GM12891 (cell line): ENCODE results near the gene SEMA4F.

Source experiments
- POLR2A ChIP-seq: IDR thresholded peaks from 2 replicates; pipeline ENCODE4 v1.6.1; 2011; ENCODE audit warnings: low read depth, low read length, control low read depth
- TAF1 ChIP-seq: IDR thresholded peaks from 2 replicates; pipeline ENCODE4 v1.6.1; 2011; ENCODE audit warnings: low read depth, low read length, control low read depth

DNA sequence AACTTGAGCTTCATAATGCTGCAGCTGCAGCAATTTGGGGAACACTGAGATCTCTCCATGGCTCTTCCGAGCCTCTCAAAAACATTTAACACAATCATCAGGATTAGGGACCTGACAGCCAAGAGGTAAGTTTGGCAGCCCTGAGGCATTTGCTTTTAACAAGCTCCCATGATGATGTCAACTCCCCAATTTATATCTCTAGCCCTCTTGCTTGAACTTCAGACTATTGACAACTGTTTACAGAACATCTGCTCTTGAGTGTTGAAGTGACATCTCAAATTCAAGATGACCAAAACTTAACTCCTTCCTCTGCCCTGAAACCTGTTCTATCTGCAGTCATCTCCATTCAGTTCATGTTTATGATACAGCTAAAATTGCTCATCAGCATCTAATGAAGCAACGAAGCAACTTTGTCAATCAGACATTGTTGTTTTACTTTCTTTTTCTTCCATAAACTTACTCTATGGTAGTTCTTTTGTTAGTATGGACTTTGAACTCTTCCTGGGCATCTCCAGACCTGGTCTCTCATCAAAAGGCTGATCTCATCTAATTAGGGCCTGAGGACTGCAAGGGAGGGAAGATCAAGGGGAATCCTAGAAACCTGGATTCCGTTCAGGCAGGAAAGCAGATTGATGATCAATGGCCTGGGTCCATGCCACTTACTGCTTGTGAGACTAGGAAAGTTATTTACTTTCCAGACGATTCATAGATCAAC is 48.1 kb downstream of the SEMA4F start:
- no peak for TF ChIP-seq POLR2A
- no peak for TF ChIP-seq TAF1
